ENCODE data around the gene MTRR. TPM values are rescaled to one million over a fixed set of nuclear protein-coding genes. Genes with fewer than 3 reads are reported as not detected.

The MTRR gene
- total RNA-seq, 1 experiment from 2014 or later = 64.9 TPM

- no peak for TF ChIP-seq EZH2 (IDR thresholded peaks at IDR 0.05; ENCODE audit: low read length, unreplicated experiment)
- TF ChIP-seq EZH2phosphoT487 (IDR thresholded peaks at IDR 0.05; ENCODE audit: borderline replicate concordance, low read length) = no peak
- TF ChIP-seq, protein P1, sequence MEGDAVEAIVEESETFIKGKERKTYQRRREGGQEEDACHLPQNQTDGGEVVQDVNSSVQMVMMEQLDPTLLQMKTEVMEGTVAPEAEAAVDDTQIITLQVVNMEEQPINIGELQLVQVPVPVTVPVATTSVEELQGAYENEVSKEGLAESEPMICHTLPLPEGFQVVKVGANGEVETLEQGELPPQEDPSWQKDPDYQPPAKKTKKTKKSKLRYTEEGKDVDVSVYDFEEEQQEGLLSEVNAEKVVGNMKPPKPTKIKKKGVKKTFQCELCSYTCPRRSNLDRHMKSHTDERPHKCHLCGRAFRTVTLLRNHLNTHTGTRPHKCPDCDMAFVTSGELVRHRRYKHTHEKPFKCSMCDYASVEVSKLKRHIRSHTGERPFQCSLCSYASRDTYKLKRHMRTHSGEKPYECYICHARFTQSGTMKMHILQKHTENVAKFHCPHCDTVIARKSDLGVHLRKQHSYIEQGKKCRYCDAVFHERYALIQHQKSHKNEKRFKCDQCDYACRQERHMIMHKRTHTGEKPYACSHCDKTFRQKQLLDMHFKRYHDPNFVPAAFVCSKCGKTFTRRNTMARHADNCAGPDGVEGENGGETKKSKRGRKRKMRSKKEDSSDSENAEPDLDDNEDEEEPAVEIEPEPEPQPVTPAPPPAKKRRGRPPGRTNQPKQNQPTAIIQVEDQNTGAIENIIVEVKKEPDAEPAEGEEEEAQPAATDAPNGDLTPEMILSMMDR (conservative IDR thresholded peaks at IDR 0.05; ENCODE audit: low read depth, low read length) = peak; percentile 98
- peak; percentile 97 for ATAC-seq
- Histone ChIP-seq H3K9ac (ENCODE audit: low read length) (no peak overlapping the region), H3K4me3 (ENCODE audit: low read length) (no peak overlapping the region), H3K4me1 (ENCODE audit: insufficient read depth, low read length) (no peaks in the 10 kb centered on the region), H3F3A (ENCODE audit: low read length, unreplicated experiment) (no peaks in the 10 kb centered on the region), H3K79me2 (ENCODE audit: low read length) (no peaks in the 10 kb centered on the region), H3K27ac (ENCODE audit: low read length) (no peak overlapping the region), H3K36me3 (ENCODE audit: low read depth, low read length) (no peaks in the 10 kb centered on the region), H4K20me1 (ENCODE audit: low read length) (no peaks in the 10 kb centered on the region), H3K4me2 (ENCODE audit: low read length) (no peak overlapping the region), H3K27me3 (ENCODE audit: low read length) (peaks cover 22% of the 10 kb centered on the region; the same call in 1 of the 2 replicates), H3K9me3 (ENCODE audit: low read length) (no peaks in the 10 kb centered on the region), H3K9me2 (replicated peaks; ENCODE audit: low read length) (no peaks in the 10 kb centered on the region), H2AFZ (ENCODE audit: low read length) (no peak overlapping the region)
- DNase-seq = peak; percentile 86
- POLR2A ChIA-PET (ENCODE audit: unreplicated experiment) = no interaction called here
- intact Hi-C loops (cut with micrococcal nuclease) = loop anchor here (5.0 to 10.0 kb wide), 3 partner anchors 320 to 1280 kb away; no protein-coding TSS in a partner anchor
- BruUV-seq (replicated peaks) = no TSS peak
- CTCF ChIA-PET = interaction anchor here (0.6 kb wide), 1 partner anchor 297 kb away, joined by 3 read pairs; no protein-coding TSS in a partner anchor
Measured at GRCh38 chr5:7927466-7928375, 58.8 kb downstream of the MTRR start.

DNA sequence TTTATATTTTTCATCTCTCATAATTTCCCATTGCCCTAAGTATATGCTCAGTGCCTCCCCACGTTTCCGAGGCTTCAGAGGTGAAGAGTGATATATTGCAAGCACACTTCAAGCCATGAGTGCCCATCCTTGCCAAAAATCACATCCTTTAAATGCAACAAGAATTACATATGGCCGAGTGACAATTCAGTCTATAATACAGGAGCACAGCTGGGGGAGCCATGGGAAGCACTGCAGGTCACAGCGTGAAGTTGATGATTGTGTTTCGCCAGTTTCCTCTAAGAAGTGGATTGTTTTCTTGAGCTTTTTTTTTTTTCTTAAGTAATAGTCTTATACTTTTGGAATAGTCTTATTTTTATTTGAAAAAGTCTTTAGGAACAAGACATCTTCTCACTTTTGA, 61.1 kb downstream of the MTRR start:
- TF ChIP-seq EZH2phosphoT487 (IDR thresholded peaks at IDR 0.05; ENCODE audit: borderline replicate concordance, low read length) (no peak), EZH2 (IDR thresholded peaks at IDR 0.05; ENCODE audit: low read length, unreplicated experiment) (no peak)
- TF ChIP-seq, protein P1 (conservative IDR thresholded peaks at IDR 0.05; ENCODE audit: low read depth, low read length) = no peak
- ATAC-seq = no peak
- Histone ChIP-seq H4K20me1 (ENCODE audit: low read length) (no peaks in the 10 kb centered on the region), H3K79me2 (ENCODE audit: low read length) (no peaks in the 10 kb centered on the region), H2AFZ (ENCODE audit: low read length) (no peak overlapping the region), H3K4me2 (ENCODE audit: low read length) (no peak overlapping the region), H3K27ac (ENCODE audit: low read length) (no peak overlapping the region), H3K9ac (ENCODE audit: low read length) (no peak overlapping the region), H3K9me2 (replicated peaks; ENCODE audit: low read length) (no peaks in the 10 kb centered on the region), H3K36me3 (ENCODE audit: low read depth, low read length) (no peaks in the 10 kb centered on the region), H3K4me1 (ENCODE audit: insufficient read depth, low read length) (no peaks in the 10 kb centered on the region), H3F3A (ENCODE audit: low read length, unreplicated experiment) (no peaks in the 10 kb centered on the region), H3K4me3 (ENCODE audit: low read length) (no peak overlapping the region), H3K27me3 (ENCODE audit: low read length) (peaks cover 26% of the 10 kb centered on the region; the same call in 1 of the 2 replicates), H3K9me3 (ENCODE audit: low read length) (no peaks in the 10 kb centered on the region)
- POLR2A ChIA-PET (ENCODE audit: unreplicated experiment) = no interaction called here
- DNase-seq = no peak
- intact Hi-C loops (cut with micrococcal nuclease) = no loop called here
- BruUV-seq (replicated peaks) = no TSS peak
- CTCF ChIA-PET = no interaction called here

GRCh38 chr5:7941692-7942091, 72.7 kb downstream of the MTRR start:
- H3K79me2 ChIP-seq (ENCODE audit: low read length) = no peaks in the 10 kb centered on the region
- no peaks in the 10 kb centered on the region for H4K20me1 ChIP-seq (ENCODE audit: low read length)
- no peak overlapping the region for H3K4me3 ChIP-seq (ENCODE audit: low read length)
- no peak overlapping the region for H3K27ac ChIP-seq (ENCODE audit: low read length)
- no peaks in the 10 kb centered on the region for H3K4me1 ChIP-seq (ENCODE audit: insufficient read depth, low read length)
- no peak for ATAC-seq
- BruUV-seq (replicated peaks) = no TSS peak
- POLR2A ChIA-PET (ENCODE audit: unreplicated experiment) = no interaction called here
- CTCF ChIA-PET = no interaction called here
- no peak for DNase-seq
- peaks cover 79% of the 10 kb centered on the region for H3K27me3 ChIP-seq (ENCODE audit: low read length)
- H3F3A ChIP-seq (ENCODE audit: low read length, unreplicated experiment) = no peaks in the 10 kb centered on the region
- no peaks in the 10 kb centered on the region for H3K9me2 ChIP-seq (replicated peaks; ENCODE audit: low read length)
- no peaks in the 10 kb centered on the region for H3K36me3 ChIP-seq (ENCODE audit: low read depth, low read length)
- H3K9me3 ChIP-seq (ENCODE audit: low read length) = no peaks in the 10 kb centered on the region
- no peak overlapping the region for H3K4me2 ChIP-seq (ENCODE audit: low read length)
- H3K9ac ChIP-seq (ENCODE audit: low read length) = no peak overlapping the region
- no peak overlapping the region for H2AFZ ChIP-seq (ENCODE audit: low read length)
- intact Hi-C loops (cut with micrococcal nuclease) = no loop called here
- TF ChIP-seq, protein P1 (conservative IDR thresholded peaks at IDR 0.05; ENCODE audit: low read depth, low read length) = no peak
- no peak for TF ChIP-seq EZH2 (IDR thresholded peaks at IDR 0.05; ENCODE audit: low read length, unreplicated experiment)
- TF ChIP-seq EZH2phosphoT487 (IDR thresholded peaks at IDR 0.05; ENCODE audit: borderline replicate concordance, low read length) = no peak
